ENCODE results near the gene DNAJC8.

DNAJC8 gene

DNA sequence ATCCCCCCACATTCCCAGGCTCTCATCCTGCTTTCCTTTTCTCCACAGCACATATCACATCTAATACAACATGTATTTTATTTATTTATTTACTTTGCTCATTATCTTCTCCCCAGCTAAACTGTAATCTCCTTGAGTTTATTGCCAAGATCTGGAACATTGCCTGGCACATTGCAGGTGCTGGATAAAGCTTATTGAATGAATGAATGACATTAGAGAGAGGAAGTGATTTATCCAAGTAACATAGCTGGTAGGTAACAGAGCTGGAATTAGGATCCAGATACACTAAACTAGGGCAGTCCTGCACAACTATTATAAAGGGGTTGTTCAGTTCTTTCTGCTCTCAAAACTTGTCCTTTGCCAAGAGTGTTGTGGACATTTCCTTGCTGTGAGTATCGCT is 47.8 kb downstream of the DNAJC8 start:
- H3K4me3 Mint-ChIP-seq: no peak overlapping the region
- H3K4me1 Mint-ChIP-seq: no peaks in the 10 kb centered on the region
- H3K27ac Mint-ChIP-seq: no peak overlapping the region
- H3K9me3 Mint-ChIP-seq: no peaks in the 10 kb centered on the region
- H3K36me3 Mint-ChIP-seq (ENCODE audit: low read depth): no peaks in the 10 kb centered on the region
- peaks cover 3% of the 10 kb centered on the region for H3K27me3 Mint-ChIP-seq (ENCODE audit: low read depth)
- TF ChIP-seq, protein P1, sequence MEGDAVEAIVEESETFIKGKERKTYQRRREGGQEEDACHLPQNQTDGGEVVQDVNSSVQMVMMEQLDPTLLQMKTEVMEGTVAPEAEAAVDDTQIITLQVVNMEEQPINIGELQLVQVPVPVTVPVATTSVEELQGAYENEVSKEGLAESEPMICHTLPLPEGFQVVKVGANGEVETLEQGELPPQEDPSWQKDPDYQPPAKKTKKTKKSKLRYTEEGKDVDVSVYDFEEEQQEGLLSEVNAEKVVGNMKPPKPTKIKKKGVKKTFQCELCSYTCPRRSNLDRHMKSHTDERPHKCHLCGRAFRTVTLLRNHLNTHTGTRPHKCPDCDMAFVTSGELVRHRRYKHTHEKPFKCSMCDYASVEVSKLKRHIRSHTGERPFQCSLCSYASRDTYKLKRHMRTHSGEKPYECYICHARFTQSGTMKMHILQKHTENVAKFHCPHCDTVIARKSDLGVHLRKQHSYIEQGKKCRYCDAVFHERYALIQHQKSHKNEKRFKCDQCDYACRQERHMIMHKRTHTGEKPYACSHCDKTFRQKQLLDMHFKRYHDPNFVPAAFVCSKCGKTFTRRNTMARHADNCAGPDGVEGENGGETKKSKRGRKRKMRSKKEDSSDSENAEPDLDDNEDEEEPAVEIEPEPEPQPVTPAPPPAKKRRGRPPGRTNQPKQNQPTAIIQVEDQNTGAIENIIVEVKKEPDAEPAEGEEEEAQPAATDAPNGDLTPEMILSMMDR (IDR thresholded peaks at IDR 0.05; ENCODE audit: unreplicated experiment in 3 of 3): no peak

DNA sequence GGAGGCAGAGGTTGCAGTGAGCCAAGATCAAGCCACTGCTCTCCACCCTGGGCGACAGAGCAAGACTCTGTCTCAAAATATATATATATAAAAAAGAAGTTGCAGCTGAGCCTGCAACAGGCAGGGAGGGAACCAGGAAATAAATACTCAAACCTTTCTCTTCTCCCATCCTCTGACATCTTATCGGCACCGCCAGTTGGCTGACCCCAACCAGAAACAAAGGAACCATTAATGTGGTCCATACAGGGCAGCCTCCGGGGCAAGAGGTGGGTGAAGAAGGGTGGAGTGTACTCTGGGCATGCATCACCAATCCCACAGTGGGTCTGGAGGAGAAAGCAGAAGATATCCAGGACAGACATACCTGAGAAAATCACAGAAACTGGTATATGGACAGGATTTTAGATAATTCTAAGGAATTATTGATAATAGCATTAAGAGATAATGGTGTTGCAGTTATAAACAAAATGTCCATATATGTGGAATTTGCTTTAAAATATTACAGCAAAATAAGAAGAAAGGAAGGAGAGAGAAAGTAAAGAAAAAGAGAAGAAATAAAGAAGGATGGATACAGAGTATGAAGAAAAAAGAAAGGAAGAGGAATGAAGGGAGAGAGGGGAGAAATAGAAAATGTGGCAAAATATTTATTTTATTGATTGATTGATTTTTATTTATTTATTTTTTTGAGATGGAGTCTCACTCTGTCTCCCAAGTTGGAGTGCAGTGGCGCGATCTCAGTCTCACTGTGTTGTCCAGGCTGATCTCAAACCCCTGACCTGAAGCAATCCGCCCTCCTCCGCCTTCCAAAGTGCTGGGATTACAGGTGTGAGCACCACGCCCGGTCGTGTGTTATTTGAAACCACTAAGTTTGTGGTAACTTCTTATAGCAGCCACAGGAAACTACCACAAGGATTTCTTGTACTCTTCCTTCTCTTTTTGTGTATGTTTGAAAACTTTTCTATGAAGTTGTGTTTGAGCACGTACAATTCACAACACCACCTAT is 52.2 kb downstream of the DNAJC8 start:
- Mint-ChIP-seq H3K4me1 (no peaks in the 10 kb centered on the region), H3K27me3 (ENCODE audit: low read depth) (peaks cover 20% of the 10 kb centered on the region)

DNA sequence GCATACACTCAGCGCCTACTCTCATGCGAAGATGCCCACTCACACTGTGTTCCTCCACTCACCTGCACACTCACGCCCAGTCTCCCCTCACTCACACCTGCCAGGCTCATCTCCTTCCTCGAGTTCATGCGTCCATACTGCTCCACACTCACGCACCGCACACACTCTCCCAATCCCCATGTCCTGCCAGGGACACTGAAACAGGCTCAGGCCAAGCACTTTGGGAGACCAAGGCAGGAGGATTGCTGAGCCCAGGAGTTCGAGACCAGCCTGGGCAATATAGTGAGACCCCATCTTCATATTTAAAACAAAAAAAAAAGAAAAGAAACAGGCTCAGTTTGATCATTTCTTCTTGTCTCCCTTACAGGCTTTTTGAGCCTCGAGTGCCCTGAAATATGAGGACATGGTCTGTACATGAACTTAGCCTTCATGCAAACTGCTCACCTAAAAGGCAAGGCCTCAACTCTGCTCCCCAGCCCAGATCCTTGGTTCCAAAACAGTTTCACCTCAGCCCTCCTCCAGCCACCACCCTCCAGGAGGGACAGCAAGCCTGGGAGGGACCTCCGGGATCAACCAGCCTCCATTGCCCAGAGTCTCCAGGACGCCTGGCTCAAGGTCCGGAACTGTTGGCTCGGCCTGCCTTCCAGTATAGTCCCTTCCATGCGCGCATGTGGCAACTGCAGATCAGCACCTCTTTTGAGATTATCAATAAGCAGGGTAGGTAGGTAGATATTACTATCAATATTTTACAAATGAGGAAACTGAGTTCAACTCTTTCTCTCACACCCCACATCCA is 53.9 kb downstream of the DNAJC8 start:
- H3K36me3 Mint-ChIP-seq (ENCODE audit: low read depth): no peaks in the 10 kb centered on the region
- TF ChIP-seq, protein P1 (IDR thresholded peaks at IDR 0.05; ENCODE audit: unreplicated experiment in 3 of 3): no peak

More for the DNA sequence above, 52.2 kb downstream of the DNAJC8 start:
- Mint-ChIP-seq H3K9me3 (no peaks in the 10 kb centered on the region), H3K4me3 (no peak overlapping the region), H3K36me3 (ENCODE audit: low read depth) (no peaks in the 10 kb centered on the region), H3K27ac (no peak overlapping the region)
- TF ChIP-seq, protein P1 (IDR thresholded peaks at IDR 0.05; ENCODE audit: unreplicated experiment in 3 of 3): no peak

DNA sequence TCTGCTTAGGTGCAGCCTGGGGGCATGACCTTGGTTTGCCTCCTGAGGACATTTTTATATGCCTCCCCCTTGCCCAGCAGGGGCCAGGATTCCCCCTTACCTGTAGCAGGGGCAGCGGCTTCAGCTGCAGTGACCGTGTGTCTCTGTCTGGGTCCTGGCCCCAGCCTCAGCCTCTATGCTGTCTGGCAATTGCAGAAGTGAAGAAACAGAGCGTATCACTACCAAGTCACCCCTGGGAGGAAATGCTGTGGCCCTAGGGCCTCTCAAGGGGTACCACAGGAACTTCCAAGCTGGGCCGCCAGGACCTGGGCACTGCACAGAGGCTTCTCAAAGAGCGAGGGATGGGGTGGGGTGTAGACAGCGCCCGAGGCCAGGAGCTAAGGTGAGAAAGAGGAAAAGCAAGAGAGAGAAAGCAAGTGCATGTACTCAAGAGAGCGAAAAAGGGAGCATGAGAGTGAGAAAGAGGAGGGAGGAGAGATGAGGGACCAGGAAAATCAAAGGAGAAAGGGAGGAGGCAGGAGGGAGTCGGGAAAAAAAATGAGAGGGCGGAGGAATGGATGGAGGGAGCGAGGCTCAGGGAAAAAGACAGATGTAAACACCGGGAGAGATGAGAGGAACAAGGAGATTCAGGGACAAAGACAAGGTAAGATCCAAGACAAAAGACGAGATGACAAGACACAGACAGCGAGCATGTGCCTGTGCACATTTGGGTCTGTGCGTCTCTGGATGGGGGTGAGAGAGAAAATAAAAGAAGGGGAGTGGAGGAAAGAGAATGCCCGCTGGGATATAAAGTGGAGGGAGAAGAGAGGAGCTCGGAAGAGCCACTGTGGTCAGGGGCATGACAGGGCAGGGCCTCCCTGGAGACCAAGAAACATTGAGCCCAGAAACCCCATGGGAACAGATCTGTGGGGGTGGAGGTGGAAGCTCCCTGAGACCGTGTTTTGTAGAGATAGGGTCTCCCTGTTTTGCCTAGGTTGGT is 56.0 kb downstream of the DNAJC8 start, which contains the start of gene PTAFR:
PTAFR (minus strand) TSS at position 199 of the 979 bp plus-strand sequence. CDS start 25,669 bp downstream, outside the sequence.
- H3K27ac Mint-ChIP-seq: no peak within 1 kb of the TSS
- H3K4me3 Mint-ChIP-seq: no peak within 1 kb of the TSS
- H3K9me3 Mint-ChIP-seq: no peaks in the 10 kb centered on the region
- TF ChIP-seq, protein P1 (IDR thresholded peaks at IDR 0.05; ENCODE audit: unreplicated experiment in 3 of 3): no peak
- no peaks in the 10 kb centered on the region for H3K36me3 Mint-ChIP-seq (ENCODE audit: low read depth)
- peaks cover 17% of the 10 kb centered on the region for H3K4me1 Mint-ChIP-seq
- H3K27me3 Mint-ChIP-seq (ENCODE audit: low read depth): peaks cover 22% of the 10 kb centered on the region

More for the DNA sequence above, 53.9 kb downstream of the DNAJC8 start:
- Mint-ChIP-seq H3K9me3 (no peaks in the 10 kb centered on the region), H3K27ac (no peak overlapping the region), H3K27me3 (ENCODE audit: low read depth) (peaks cover 22% of the 10 kb centered on the region), H3K4me1 (peaks cover 7% of the 10 kb centered on the region), H3K4me3 (no peak overlapping the region)

DNA sequence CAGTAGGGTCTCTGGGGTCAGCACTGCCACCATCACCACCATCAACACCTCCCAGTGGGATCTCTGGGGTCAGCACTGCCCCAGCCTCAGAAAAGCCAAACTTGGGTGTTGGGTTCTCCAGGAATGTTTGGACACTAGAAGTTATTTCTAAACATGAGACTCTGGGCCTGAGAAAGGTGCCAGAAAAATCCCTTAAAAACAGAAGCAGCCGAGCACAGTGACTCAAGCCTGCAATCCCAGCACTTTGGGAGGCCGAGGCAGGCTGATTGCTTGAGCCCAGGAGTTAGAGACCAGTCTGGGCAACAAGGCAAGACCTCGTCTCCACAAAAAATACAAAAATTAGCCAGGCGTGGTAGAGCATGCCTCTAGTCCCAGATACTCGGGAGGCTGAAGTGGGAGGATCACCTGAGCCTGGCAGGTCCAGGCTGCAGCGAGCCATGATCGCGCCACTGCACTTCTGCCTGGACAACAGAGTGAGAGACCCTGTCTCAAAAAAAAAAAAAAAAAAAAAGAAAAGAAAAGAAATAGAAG is 56.8 kb downstream of the DNAJC8 start:
- Mint-ChIP-seq H3K27ac (no peak overlapping the region), H3K4me3 (no peak overlapping the region), H3K27me3 (ENCODE audit: low read depth) (peaks cover 22% of the 10 kb centered on the region), H3K4me1 (peaks cover 17% of the 10 kb centered on the region), H3K9me3 (no peaks in the 10 kb centered on the region), H3K36me3 (ENCODE audit: low read depth) (no peaks in the 10 kb centered on the region)
- TF ChIP-seq, protein P1 (IDR thresholded peaks at IDR 0.05; ENCODE audit: unreplicated experiment in 3 of 3): no peak

Data from nephron (organoid).